K562 (cell line): ENCODE data around the gene HAT1. TPM values are rescaled to one million over a fixed set of nuclear protein-coding genes. Genes with fewer than 3 reads are reported as not detected.

ENCODE experiments used
- ATAC-seq: fragments of 200-7000 bp; cut with Tn5 transposase; 3 replicates; pipeline ENCODE4 v1.9.1; 2020; ENCODE audit warnings: moderate library complexity
- BruUV-seq: library from RNA; stranded (reverse); fragments of 400-500 nt; replicated peaks from 2 replicates; lab custom pipeline; 2021; lab: Mats Ljungman, UMichigan
- CTCF ChIA-PET: fragments of 300-600 bp; formaldehyde crosslinking; extraction: SDS; loops from one replicate; lab custom pipeline; 2021; ENCODE audit warnings: low intra/inter-chr PET ratio; lab: Yijun Ruan, JAX
- POLR2A ChIA-PET: fragments of 300-600, 350-650 bp; sonication (Branson Sonifier 250); formaldehyde crosslinking; extraction: SDS; loops from one replicate; lab custom pipeline; 2021; ENCODE audit warnings: antibody characterized with exemption, inconsistent platforms; lab: Yijun Ruan, JAX
- DNase-seq, 4 experiments: peaks; one replicate each; pipeline versions ENCODE4 v3.0.0 to v3.0.0-alpha.2; 2011 to 2018; ENCODE audit warnings: low spot score in 3 of 4, mixed read lengths in 3 of 4; ENCODE audit errors: extremely low read depth in 1 of 4
- FAIRE-seq: peaks from 2 replicates; lab custom pipeline; 2011; peaks lifted over from hg19 to GRCh38; lab: Jason Lieb, UNC
- H2AFZ ChIP-seq: 2 replicates; pipeline ENCODE4 v1.6.0; 2011; ENCODE audit warnings: low read depth, low read length, control low read depth, inconsistent platforms
- H3K27ac ChIP-seq: fragments of 200-600 bp; 3 replicates; pipeline ENCODE4 v1.8.0; 2011; ENCODE audit warnings: low read depth, mild to moderate bottlenecking, control low read depth, inconsistent platforms, low read length, moderate library complexity, mixed read lengths; ENCODE audit errors: extremely low read depth
- H3K27me3 ChIP-seq, 2 experiments: fragments of 300-600 bp in 1 of 2; 2 replicates in 1 of 2; 3 replicates in 1 of 2; pipeline versions ENCODE4 v1.6.0 to v1.8.0; 2011; ENCODE audit warnings: inconsistent platforms in 2 of 2, low read length in 2 of 2, mild to moderate bottlenecking in 1 of 2, mixed read lengths in 1 of 2, moderate library complexity in 1 of 2; ENCODE audit not compliant: control insufficient read depth in 2 of 2, insufficient read depth in 2 of 2
- H3K36me3 ChIP-seq: fragments of 300-600 bp; 3 replicates; pipeline ENCODE4 v1.8.0; 2011; ENCODE audit warnings: mild to moderate bottlenecking, low read length, inconsistent platforms; ENCODE audit not compliant: control insufficient read depth, insufficient read depth
- H3K4me1 ChIP-seq, 2 experiments: fragments of 200-600 bp in 1 of 2; replicated peaks in 1 of 2; 2 replicates in 1 of 2; 3 replicates in 1 of 2; pipeline versions ENCODE4 v1.5.1 to v1.8.0; 2011; ENCODE audit warnings: inconsistent platforms in 2 of 2, low read length in 2 of 2, mild to moderate bottlenecking in 1 of 2, mixed read lengths in 1 of 2, moderate library complexity in 1 of 2; ENCODE audit not compliant: control insufficient read depth in 2 of 2, insufficient read depth in 2 of 2
- H3K4me2 ChIP-seq: 2 replicates; pipeline ENCODE4 v1.6.1; 2011; ENCODE audit warnings: low read length, control low read depth, inconsistent platforms, mixed read lengths; ENCODE audit not compliant: insufficient read depth
- H3K4me3 ChIP-seq: fragments of 200-600 bp; sonication (generic), shearing (Covaris generic); 2 replicates; pipeline ENCODE4 v1.5.1; 2016; ENCODE audit warnings: control low read depth, inconsistent platforms
- H3K79me2 ChIP-seq: fragments of 200-600 bp; 3 replicates; pipeline ENCODE4 v1.8.0; 2011; ENCODE audit warnings: low read length, inconsistent platforms; ENCODE audit not compliant: control insufficient read depth, insufficient read depth
- H3K9ac ChIP-seq, 2 experiments: 2 replicates each; pipeline versions ENCODE4 v1.6.0 to v1.6.1; 2011; ENCODE audit warnings: low read depth in 2 of 2, low read length in 2 of 2, control low read depth in 1 of 2, inconsistent platforms in 1 of 2, mild to moderate bottlenecking in 1 of 2, mixed read lengths in 1 of 2; ENCODE audit not compliant: insufficient read depth in 1 of 2
- H3K9me1 ChIP-seq: one replicate; pipeline ENCODE4 v1.6.0; 2011; ENCODE audit warnings: inconsistent platforms, mild to moderate bottlenecking, low read length, moderate library complexity; ENCODE audit not compliant: control insufficient read depth, insufficient read depth
- H3K9me3 ChIP-seq: replicated peaks from 2 replicates; pipeline ENCODE4 v1.5.1; 2011; ENCODE audit warnings: low read depth, low read length, inconsistent platforms; ENCODE audit not compliant: control insufficient read depth, insufficient read depth
- H4K20me1 ChIP-seq: replicated peaks from 2 replicates; pipeline ENCODE4 v1.6.1; 2011; ENCODE audit warnings: low read length, inconsistent platforms, mixed read lengths; ENCODE audit not compliant: control insufficient read depth, insufficient read depth
- CXXC5 ChIP-seq: fragments of 250-450 bp; sonication (Bioruptor Pico); IDR thresholded peaks from 2 replicates; pipeline ENCODE4 v1.8.0; 2022; ENCODE audit warnings: inconsistent platforms, mild to moderate bottlenecking, moderate library complexity
- ELK1 ChIP-seq: sonication (generic); formaldehyde crosslinking; IDR thresholded peaks from 2 replicates; pipeline ENCODE4 v1.8.1; 2022; ENCODE audit warnings: missing genetic modification reagents
- ETV1 ChIP-seq: fragments of 450-650 bp; conservative IDR thresholded peaks from 2 replicates; pipeline ENCODE4 v1.6.1; 2016; ENCODE audit warnings: missing genetic modification characterization, control low read depth, low read depth, missing compliant biosample characterization
- HMGN3 ChIP-seq: IDR thresholded peaks from 2 replicates; pipeline ENCODE4 v1.6.1; 2011; ENCODE audit warnings: borderline replicate concordance, low read depth, mild to moderate bottlenecking, mixed read lengths, low read length; ENCODE audit not compliant: insufficient read length; ENCODE audit errors: extremely low read depth
- KAT7 ChIP-seq: sonication (generic); formaldehyde crosslinking; IDR thresholded peaks from 2 replicates; pipeline ENCODE4 v1.8.0; 2022; ENCODE audit warnings: missing genetic modification reagents, mild to moderate bottlenecking, borderline replicate concordance
- MGA ChIP-seq: fragments of 450-650 bp; IDR thresholded peaks from 2 replicates; pipeline ENCODE4 v1.6.1; 2016; ENCODE audit warnings: mild to moderate bottlenecking, moderate library complexity
- RFX7 ChIP-seq: fragments of 250-450 bp; sonication (Bioruptor Pico); IDR thresholded peaks from 2 replicates; pipeline ENCODE4 v1.5.1; 2021; ENCODE audit warnings: mild to moderate bottlenecking
- THRAP3 ChIP-seq: fragments of 450-650 bp; IDR thresholded peaks from 2 replicates; pipeline ENCODE4 v1.6.1; 2016; ENCODE audit warnings: mild to moderate bottlenecking, inconsistent platforms, borderline replicate concordance
- ZFP30 ChIP-seq: fragments of 250-450 bp; sonication (Bioruptor Pico); IDR thresholded peaks from 2 replicates; pipeline ENCODE4 v1.8.0; 2022; ENCODE audit warnings: moderate library complexity, mild to moderate bottlenecking, inconsistent platforms, borderline replicate concordance
- ZNF699 ChIP-seq: fragments of 250-450 bp; sonication (Bioruptor Pico); IDR thresholded peaks from 2 replicates; pipeline ENCODE4 v1.8.0; 2021; ENCODE audit warnings: mild to moderate bottlenecking, moderate library complexity; ENCODE audit not compliant: insufficient replicate concordance
- WGBS: fragments of 100-300 bp; shearing (Covaris generic); methylation state at CpG from one replicate; pipeline ENCODE4 v1.1.6; 2016; ENCODE audit warnings: low coverage, mixed read lengths; ENCODE audit not compliant: insufficient coverage; ENCODE audit errors: missing lambda C conversion rate; 5-methylcytosine and 5-hydroxymethylcytosine counted together
- in situ Hi-C: fragments of 300-500 bp; cut with MboI; formaldehyde crosslinking; loops from 4 replicates; pipeline ENCODE4 v1.15.0; 2018; ENCODE audit warnings: inconsistent platforms, mixed read lengths
- intact Hi-C: fragments of 100-400 bp; cut with micrococcal nuclease; formaldehyde crosslinking; loops from 2 replicates; pipeline ENCODE4 v1.14.2; 2022
- polyA plus RNA-seq, 8 experiments: library from polyadenylated mRNA; depleted of rRNA in 4 of 8; stranded (reverse) in 5 of 8; unstranded in 3 of 8; fragments of >200 nt; fragmentation: Nextera tagmentation in 2 of 8; fragmentation: Illumina TruSeq in 1 of 8; extraction: Ambion mirVana in 2 of 8; extraction: Trizol in 1 of 8; gene quantifications; 2 replicates each; pipeline versions ENCODE4 v1.2.1 to v1.2.3, GENCODE V29; 2011 to 2014; ENCODE audit warnings: inconsistent platforms in 1 of 8, missing spikeins in 1 of 8
- total RNA-seq, 7 experiments: library from RNA; depleted of rRNA in 6 of 7; stranded (reverse); fragments of >200 nt in 6 of 7; fragmentation: Illumina TruSeq in 2 of 7; extraction: Trizol in 2 of 7; gene quantifications; 2 replicates each; pipeline versions ENCODE4 v1.2.1 to v1.2.3, GENCODE V29; 2011 to 2021; ENCODE audit warnings: low replicate concordance in 1 of 7

HAT1 gene
- total and polyA plus RNA-seq, 9 of the 15 experiments (the other 6 are each of a cell fraction or from before 2014, with no cell fraction given) = 125 to 384 (median 244) TPM

- no peak overlapping the region for H3K4me3 ChIP-seq
- in situ Hi-C loops = no loop called here
- BruUV-seq = no TSS peak
- no peak for TF ChIP-seq KAT7
- no peak for TF ChIP-seq CXXC5 (CRISPR knock-in tag)
- TF ChIP-seq ZFP30 (CRISPR knock-in tag) = no peak
- no peak for TF ChIP-seq RFX7 (CRISPR knock-in tag)
- no peak for TF ChIP-seq ELK1 (CRISPR knock-in tag)
- TF ChIP-seq ETV1 (tag) = no peak
- TF ChIP-seq ZNF699 = no peak
- no peak for TF ChIP-seq MGA
- TF ChIP-seq THRAP3 = no peak
- TF ChIP-seq HMGN3 = no peak
Measured at GRCh38 chr2:171889333-171889732, 32.9 kb upstream of the HAT1 start.

More at GRCh38 chr2:171889333-171889732, 32.9 kb upstream of the HAT1 start:
- Histone ChIP-seq H2AFZ (no peak overlapping the region), H3K4me2 (no peak overlapping the region), H3K27me3 (no peaks in the 10 kb centered on the region), H4K20me1 (no peaks in the 10 kb centered on the region), H3K9ac (no peak overlapping the region), H3K27ac (no peak overlapping the region), H3K9me1 (no peaks in the 10 kb centered on the region), H3K9me3 (no peaks in the 10 kb centered on the region), H3K36me3 (peaks cover 24% of the 10 kb centered on the region), H3K4me1 (peaks cover 4 to 6% of the 10 kb centered on the region in 2 experiments; a peak in 3 of 5 replicates), H3K79me2 (peaks cover 12% of the 10 kb centered on the region; the same call in 2 of the 3 replicates)
- CTCF ChIA-PET = no interaction called here
- POLR2A ChIA-PET = interaction anchor here (0.6 to 10.9 kb wide), 2 partner anchors 9 to 24 kb away, joined by 3 to 78 read pairs; no protein-coding TSS in a partner anchor
- ATAC-seq = no peak
- FAIRE-seq = no peak
- intact Hi-C loops = no loop called here
- DNase-seq = no peak
- WGBS = 74% methylated on average over 2 of the region's 2 CpGs
